Stimulated activated CD4-positive, alpha-beta T cell treated with anti-CD3 and anti-CD28 coated beads, Interleukin-2, amount 100 ng/mL, for 24 hours (primary cell): ENCODE measurements around the gene BRI3BP.
"Not testable (repeated sequence)": the region's sequence is repeated elsewhere in the genome, so short reads cannot be mapped to it uniquely, and the experiment has no call there.

Experiments
- DNase-seq, 2 donors: peaks; one replicate each; pipeline ENCODE4 v3.0.0-alpha.2; 2020

The BRI3BP gene

GRCh38 chr12:125070112-125070511, 76.7 kb downstream of the BRI3BP start:
- DNase-seq, result no peak

- no peak for DNase-seq
These were observed 77.4 kb downstream of the BRI3BP start for GRCh38 chr12:125070661-125071390.

- DNase-seq, result no peak
These were observed 78.0 kb downstream of the BRI3BP start for GRCh38 chr12:125071456-125071855.

GRCh38 chr12:125072496-125072895, 79.1 kb downstream of the BRI3BP start:
- no peak for DNase-seq

- not testable (repeated sequence) for DNase-seq
These were observed 80.8 kb downstream of the BRI3BP start for GRCh38 chr12:125074294-125074693.

- no peak for DNase-seq
These were observed 82.7 kb downstream of the BRI3BP start for GRCh38 chr12:125076103-125076502.

GRCh38 chr12:125079084-125079483, 85.6 kb downstream of the BRI3BP start:
- DNase-seq, result no peak

- no peak for DNase-seq
These were observed 86.5 kb downstream of the BRI3BP start for GRCh38 chr12:125079648-125080645.
